Measurements from ENCODE around the gene RREB1.

Gene RREB1

GRCh38 chr6:7193122-7193521, 85.4 kb downstream of the RREB1 start:
- in situ Hi-C loops (cut with MboI; ENCODE audit: low sequenced_read_pairs, unreplicated experiment), result no loop called here
- TF ChIP-seq, protein P1, sequence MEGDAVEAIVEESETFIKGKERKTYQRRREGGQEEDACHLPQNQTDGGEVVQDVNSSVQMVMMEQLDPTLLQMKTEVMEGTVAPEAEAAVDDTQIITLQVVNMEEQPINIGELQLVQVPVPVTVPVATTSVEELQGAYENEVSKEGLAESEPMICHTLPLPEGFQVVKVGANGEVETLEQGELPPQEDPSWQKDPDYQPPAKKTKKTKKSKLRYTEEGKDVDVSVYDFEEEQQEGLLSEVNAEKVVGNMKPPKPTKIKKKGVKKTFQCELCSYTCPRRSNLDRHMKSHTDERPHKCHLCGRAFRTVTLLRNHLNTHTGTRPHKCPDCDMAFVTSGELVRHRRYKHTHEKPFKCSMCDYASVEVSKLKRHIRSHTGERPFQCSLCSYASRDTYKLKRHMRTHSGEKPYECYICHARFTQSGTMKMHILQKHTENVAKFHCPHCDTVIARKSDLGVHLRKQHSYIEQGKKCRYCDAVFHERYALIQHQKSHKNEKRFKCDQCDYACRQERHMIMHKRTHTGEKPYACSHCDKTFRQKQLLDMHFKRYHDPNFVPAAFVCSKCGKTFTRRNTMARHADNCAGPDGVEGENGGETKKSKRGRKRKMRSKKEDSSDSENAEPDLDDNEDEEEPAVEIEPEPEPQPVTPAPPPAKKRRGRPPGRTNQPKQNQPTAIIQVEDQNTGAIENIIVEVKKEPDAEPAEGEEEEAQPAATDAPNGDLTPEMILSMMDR (IDR thresholded peaks at IDR 0.05; ENCODE audit: borderline replicate concordance, control extremely low read depth, extremely low read depth, insufficient read depth, missing control alignments), result no peak
- DNase-seq (ENCODE audit: low spot score), result no peak

DNA sequence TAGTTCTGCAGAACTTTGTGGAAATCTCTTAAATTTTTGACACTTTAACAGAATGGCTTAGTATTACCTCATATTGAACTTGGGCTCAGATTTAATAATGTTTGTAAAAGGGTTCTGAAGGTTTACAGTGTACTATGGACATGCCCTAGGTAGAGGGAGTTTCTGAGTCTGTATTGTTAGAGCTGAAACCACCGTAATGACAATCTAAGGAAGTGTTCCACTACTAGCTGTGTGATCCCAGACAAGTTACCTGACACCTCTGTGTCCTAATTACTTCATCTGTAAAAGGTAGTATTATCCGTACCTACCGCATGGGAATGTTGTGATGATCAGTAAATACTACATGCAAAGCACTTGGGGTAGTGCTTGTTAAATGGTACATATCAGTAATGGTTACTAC, 86.9 kb downstream of the RREB1 start:
- no peak for DNase-seq (ENCODE audit: low spot score)
- TF ChIP-seq, protein P1 (IDR thresholded peaks at IDR 0.05; ENCODE audit: borderline replicate concordance, control extremely low read depth, extremely low read depth, insufficient read depth, missing control alignments), result no peak
- in situ Hi-C loops (cut with MboI; ENCODE audit: low sequenced_read_pairs, unreplicated experiment), result no loop called here

DNA sequence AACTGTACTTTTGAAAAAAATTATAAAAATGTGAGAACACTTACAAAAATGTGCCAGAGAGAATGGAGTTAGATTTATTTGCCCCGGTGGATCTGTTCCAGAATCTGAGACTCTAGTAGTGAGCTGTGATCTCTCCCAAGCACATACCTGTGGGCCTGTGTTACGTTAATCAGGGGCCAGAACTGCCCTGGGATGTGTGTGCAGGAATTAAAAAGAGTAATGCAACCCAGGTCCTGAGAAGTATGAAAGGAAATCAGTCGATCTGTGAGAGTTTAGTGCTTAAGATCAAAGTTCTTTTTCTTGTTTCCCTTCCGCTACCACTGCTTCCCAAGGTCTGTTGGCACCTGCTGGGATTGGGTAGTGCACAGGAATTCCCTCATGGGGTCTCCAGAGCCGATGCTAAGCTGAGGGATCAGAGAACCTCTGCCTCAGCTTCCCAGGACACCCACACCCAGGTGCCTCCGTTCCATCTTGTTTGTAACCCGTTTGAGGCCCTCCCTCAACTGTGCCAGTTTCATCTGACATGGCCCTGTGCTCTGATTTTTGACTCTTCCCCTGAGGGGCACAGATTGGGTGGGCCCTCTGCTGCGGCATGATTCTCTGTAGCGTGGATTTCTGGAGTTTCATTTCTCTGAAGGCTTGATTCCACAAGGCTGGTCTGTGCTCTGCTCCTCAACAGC, 87.7 kb downstream of the RREB1 start:
- no peak for DNase-seq (ENCODE audit: low spot score)
- in situ Hi-C loops (cut with MboI; ENCODE audit: low sequenced_read_pairs, unreplicated experiment), result no loop called here
- TF ChIP-seq, protein P1 (IDR thresholded peaks at IDR 0.05; ENCODE audit: borderline replicate concordance, control extremely low read depth, extremely low read depth, insufficient read depth, missing control alignments), result no peak

DNA sequence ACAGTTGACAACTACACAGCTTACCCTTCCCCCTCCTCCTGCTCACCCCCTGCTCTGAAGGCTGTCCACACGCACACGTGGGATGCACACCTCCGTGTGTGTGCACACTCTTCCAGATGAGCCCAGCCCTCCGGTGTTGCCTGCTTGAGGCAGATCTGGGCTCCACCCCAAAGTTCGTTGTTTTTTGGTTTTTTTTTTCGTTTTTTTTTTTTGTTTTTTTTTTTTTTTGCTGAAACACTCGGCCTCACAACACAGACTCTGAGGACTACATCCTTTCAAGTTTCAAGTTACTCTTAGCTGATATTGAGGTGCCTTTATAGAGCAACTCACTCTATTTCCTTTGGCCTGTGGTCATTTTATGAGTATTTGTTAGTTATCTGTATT, 88.2 kb downstream of the RREB1 start:
- in situ Hi-C loops (cut with MboI; ENCODE audit: low sequenced_read_pairs, unreplicated experiment), result no loop called here
- no peak for DNase-seq (ENCODE audit: low spot score)
- TF ChIP-seq, protein P1 (IDR thresholded peaks at IDR 0.05; ENCODE audit: borderline replicate concordance, control extremely low read depth, extremely low read depth, insufficient read depth, missing control alignments), result no peak

DNA sequence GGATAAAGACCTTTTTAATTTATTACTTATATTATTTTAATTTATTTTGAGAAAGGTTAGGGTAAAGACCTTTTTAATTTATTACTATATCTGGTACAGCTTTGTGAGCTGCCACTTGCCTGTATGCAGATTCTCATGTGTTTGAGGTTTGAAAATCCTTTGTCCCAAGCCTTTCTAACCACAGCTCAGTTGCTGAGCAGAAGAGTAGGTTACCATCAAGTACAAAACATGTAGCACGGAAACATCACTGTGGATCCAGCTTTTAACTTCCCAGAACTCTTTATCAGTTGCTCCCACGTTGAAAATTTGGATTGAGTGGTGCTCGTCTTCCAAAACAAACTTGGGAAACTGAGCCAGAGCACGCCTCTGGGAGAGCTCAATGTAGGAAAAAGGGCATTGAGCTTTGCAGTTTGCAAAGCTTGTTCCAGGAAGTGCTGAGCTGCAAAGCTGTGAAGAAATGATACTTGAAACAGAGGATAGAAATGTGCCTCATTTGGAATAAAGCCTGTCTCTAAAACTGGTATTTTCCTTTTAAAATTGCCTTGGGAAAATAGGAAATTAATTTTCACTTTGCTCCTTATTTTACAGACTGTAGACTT, 89.0 kb downstream of the RREB1 start:
- TF ChIP-seq, protein P1 (IDR thresholded peaks at IDR 0.05; ENCODE audit: borderline replicate concordance, control extremely low read depth, extremely low read depth, insufficient read depth, missing control alignments), result no peak
- in situ Hi-C loops (cut with MboI; ENCODE audit: low sequenced_read_pairs, unreplicated experiment), result no loop called here

DNA sequence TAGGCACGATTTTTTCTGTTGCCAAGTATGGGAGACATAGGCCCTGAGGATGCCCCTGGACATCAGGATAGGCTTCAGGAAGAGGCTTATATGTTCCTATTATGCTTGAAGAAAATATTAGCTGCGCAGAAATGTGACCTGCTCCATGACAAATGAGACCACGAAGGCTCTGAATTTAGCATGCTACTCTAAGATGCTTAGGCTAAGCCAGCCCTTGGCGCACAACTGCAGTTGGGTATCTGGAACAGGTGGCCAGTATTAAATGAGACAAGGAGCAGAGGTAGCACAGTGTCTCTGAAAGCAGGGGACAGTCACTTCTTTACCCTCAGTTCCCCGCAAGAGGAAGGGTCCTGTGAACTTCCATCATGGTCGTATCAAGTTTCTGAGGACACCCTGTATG, 90.0 kb downstream of the RREB1 start:
- DNase-seq (ENCODE audit: low spot score), result no peak
- TF ChIP-seq, protein P1 (IDR thresholded peaks at IDR 0.05; ENCODE audit: borderline replicate concordance, control extremely low read depth, extremely low read depth, insufficient read depth, missing control alignments), result no peak
- in situ Hi-C loops (cut with MboI; ENCODE audit: low sequenced_read_pairs, unreplicated experiment), result no loop called here

More for the DNA sequence above, 89.0 kb downstream of the RREB1 start:
- no peak for DNase-seq (ENCODE audit: low spot score)

Data from GM13976 (cell line).